Sigmoid colon (tissue), 3 donors: ENCODE results near the gene CENPW.

Experiments
- CTCF ChIP-seq, 4 experiments: fragments of 450-650 bp in 3 of 4; fragments of 200-600 bp in 1 of 4; IDR thresholded peaks; one replicate each; pipeline ENCODE4 v1.5.1; 2016 to 2019; ENCODE audit warnings: antibody characterized with exemption in 4 of 4, mild to moderate bottlenecking in 3 of 4, moderate library complexity in 2 of 4
- POLR2A ChIP-seq, 2 donors: fragments of 450-650 bp; IDR thresholded peaks; one replicate each; pipeline ENCODE4 v1.6.1; 2016; ENCODE audit warnings: antibody characterized with exemption in 2 of 2, mild to moderate bottlenecking in 2 of 2, moderate library complexity in 2 of 2

- TF ChIP-seq POLR2A (IDR thresholded peaks at IDR 0.05) (no peak), CTCF (IDR thresholded peaks at IDR 0.05) (no peak)
These were observed 45.9 kb upstream of the CENPW start for GRCh38 chr6:126293891-126294524.
